Left lobe of liver (tissue), 2 donors: ENCODE data around the gene AAMDC. TPM values are rescaled to one million over a fixed set of nuclear protein-coding genes. Genes with fewer than 3 reads are reported as not detected.
"Not testable (repeated sequence)": the region's sequence is repeated elsewhere in the genome, so short reads cannot be mapped to it uniquely, and the experiment has no call there.

Experiments
- ATAC-seq: fragments of 200-7000 bp; cut with Tn5 transposase; one replicate; pipeline ENCODE4 v1.9.1; 2020; ENCODE audit warnings: mild to moderate bottlenecking, moderate library complexity
- DNase-seq: peaks from one replicate; pipeline ENCODE4 v3.0.0-alpha.2; 2020; ENCODE audit warnings: low spot score
- total RNA-seq: library from RNA; stranded (reverse); gene quantifications from one replicate; pipeline ENCODE4 v1.2.1, GENCODE V29; 2021
- donor health status: DM: no; HTN: no; CAD: no; lungs with moderate emphysema.
- donor health status: DM: no; HTN: yes; CAD: no.

AAMDC gene
- total RNA-seq, 1 donor from 2014 or later, result 18.5 TPM

GRCh38 chr11:77819921-77820564 lies 901 bp upstream of the AAMDC start:
- peak; percentile 20 for ATAC-seq
- peak; percentile 58 for DNase-seq

GRCh38 chr11:77821349-77821851 lies 456 bp downstream of the AAMDC start:
- ATAC-seq (peak; percentile 1), DNase-seq (peak; percentile 48)

GRCh38 chr11:77822126-77822525 lies 1.2 kb downstream of the AAMDC start:
- not testable (repeated sequence) for DNase-seq, ATAC-seq

- ATAC-seq (no peak), DNase-seq (no peak)
These were observed 2.8 kb downstream of the AAMDC start for GRCh38 chr11:77823775-77824174.

GRCh38 chr11:77828926-77829325 lies 8.0 kb downstream of the AAMDC start:
- no peak for DNase-seq
- no peak for ATAC-seq

GRCh38 chr11:77833302-77833701 lies 12.4 kb downstream of the AAMDC start:
- DNase-seq (no peak), ATAC-seq (no peak)

- DNase-seq (no peak), ATAC-seq (no peak)
These were observed 21.6 kb downstream of the AAMDC start for GRCh38 chr11:77842441-77843121.

- DNase-seq, ATAC-seq: not testable (repeated sequence)
These were observed 22.8 kb downstream of the AAMDC start for GRCh38 chr11:77843700-77844099.

- ATAC-seq (no peak), DNase-seq (no peak)
These were observed 30.6 kb downstream of the AAMDC start for GRCh38 chr11:77851503-77851902.

GRCh38 chr11:77854838-77855237 lies 33.9 kb downstream of the AAMDC start:
- DNase-seq (no peak), ATAC-seq (no peak)

GRCh38 chr11:77857906-77858457 lies 37.0 kb downstream of the AAMDC start:
- not testable (repeated sequence) for ATAC-seq, DNase-seq

- DNase-seq, ATAC-seq: not testable (repeated sequence)
These were observed 40.5 kb downstream of the AAMDC start for GRCh38 chr11:77861444-77861843.

GRCh38 chr11:77865805-77866204 lies 44.9 kb downstream of the AAMDC start:
- DNase-seq (no peak), ATAC-seq (no peak)

- ATAC-seq, result no peak
- DNase-seq, result no peak
These were observed 45.4 kb downstream of the AAMDC start for GRCh38 chr11:77866336-77866735.

- ATAC-seq, result peak; percentile 65
- DNase-seq, result no peak
These were observed 47.8 kb downstream of the AAMDC start for GRCh38 chr11:77868744-77869143.

- ATAC-seq (no peak), DNase-seq (no peak)
These were observed 50.9 kb downstream of the AAMDC start for GRCh38 chr11:77871855-77872254.

- DNase-seq (no peak), ATAC-seq (no peak)
These were observed 52.4 kb downstream of the AAMDC start for GRCh38 chr11:77873345-77873744.

- ATAC-seq (no peak), DNase-seq (no peak)
These were observed 53.3 kb downstream of the AAMDC start for GRCh38 chr11:77874206-77874605.

GRCh38 chr11:77876045-77876444 lies 55.1 kb downstream of the AAMDC start:
- DNase-seq, result no peak
- no peak for ATAC-seq

GRCh38 chr11:77878247-77878646 lies 57.3 kb downstream of the AAMDC start:
- not testable (repeated sequence) for ATAC-seq, DNase-seq

- no peak for DNase-seq
- ATAC-seq, result no peak
These were observed 58.3 kb downstream of the AAMDC start for GRCh38 chr11:77879218-77879617.

- DNase-seq (no peak), ATAC-seq (no peak)
These were observed 61.5 kb downstream of the AAMDC start for GRCh38 chr11:77882396-77882795.
